ENCODE results near the gene NFIB. TPM values are rescaled to one million over a fixed set of nuclear protein-coding genes. Genes with fewer than 3 reads are reported as not detected.

Gene NFIB
- total RNA-seq, 2 experiments from 2014 or later = not detected

DNA sequence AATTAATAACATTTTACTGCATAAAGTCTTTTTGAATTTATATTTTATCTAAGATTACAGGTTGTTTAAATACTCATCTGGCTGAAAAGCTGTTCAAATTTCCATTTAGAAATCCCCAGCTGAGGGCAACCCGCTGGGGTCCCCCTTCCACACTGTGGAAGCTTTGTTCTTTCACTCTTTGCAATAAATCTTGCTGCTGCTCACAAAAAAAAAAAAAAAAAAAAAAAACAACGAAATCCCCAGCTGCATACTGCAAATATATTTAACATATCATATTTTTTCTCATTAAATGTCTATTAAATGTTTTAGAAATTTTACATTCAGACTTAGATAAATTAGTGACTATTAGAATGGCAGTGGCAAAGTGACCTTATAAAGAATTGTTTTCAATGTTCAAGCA is 172.2 kb downstream of the NFIB start:
- ChIA-PET CTCF (interaction anchor here (0.6 kb wide), 1 partner anchor 124 kb away, joined by 5 read pairs; no protein-coding TSS in a partner anchor), POLR2A (no interaction called here)
- H3K27ac Mint-ChIP-seq = no peak overlapping the region
- no peaks in the 10 kb centered on the region for H3K36me3 Mint-ChIP-seq (ENCODE audit: low read depth)
- H3K9me3 Mint-ChIP-seq = no peaks in the 10 kb centered on the region
- DNase-seq = no peak
- no peak overlapping the region for H3K4me3 Mint-ChIP-seq
- no peaks in the 10 kb centered on the region for H3K4me1 Mint-ChIP-seq
- H3K27me3 Mint-ChIP-seq = no peaks in the 10 kb centered on the region

DNA sequence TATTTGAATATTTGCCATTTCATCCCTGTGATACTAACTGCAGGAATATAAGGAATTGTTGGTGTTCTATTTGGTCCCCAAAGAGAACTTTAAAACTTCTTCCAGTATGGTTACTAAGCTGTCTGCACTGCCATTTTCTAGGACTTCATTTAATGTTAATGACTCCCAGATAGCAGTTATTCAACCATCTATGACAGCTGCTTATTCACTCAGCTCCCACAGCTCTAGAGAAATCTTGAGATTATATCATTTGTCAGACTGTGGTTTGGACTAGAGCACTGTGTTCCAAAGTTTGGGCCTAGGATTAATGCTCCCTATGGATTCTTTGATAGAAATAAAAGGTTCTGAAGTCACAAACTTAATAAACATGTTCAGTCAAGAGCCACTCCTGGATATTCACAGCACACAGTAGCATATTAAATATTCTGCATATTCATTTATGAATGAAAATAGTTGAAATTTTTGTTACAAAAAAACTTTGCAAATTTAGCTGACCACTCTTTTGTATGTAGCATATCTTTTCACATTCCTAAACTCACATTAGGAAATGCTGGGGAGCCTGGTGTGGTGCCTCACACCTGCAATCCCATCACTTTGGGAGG is 173.7 kb downstream of the NFIB start:
- no peak overlapping the region for H3K27ac Mint-ChIP-seq
- H3K27me3 Mint-ChIP-seq = no peaks in the 10 kb centered on the region
- no peaks in the 10 kb centered on the region for H3K36me3 Mint-ChIP-seq (ENCODE audit: low read depth)
- ChIA-PET CTCF (no interaction called here), POLR2A (no interaction called here)
- no peaks in the 10 kb centered on the region for H3K4me1 Mint-ChIP-seq
- no peaks in the 10 kb centered on the region for H3K9me3 Mint-ChIP-seq
- DNase-seq = no peak
- no peak overlapping the region for H3K4me3 Mint-ChIP-seq

DNA sequence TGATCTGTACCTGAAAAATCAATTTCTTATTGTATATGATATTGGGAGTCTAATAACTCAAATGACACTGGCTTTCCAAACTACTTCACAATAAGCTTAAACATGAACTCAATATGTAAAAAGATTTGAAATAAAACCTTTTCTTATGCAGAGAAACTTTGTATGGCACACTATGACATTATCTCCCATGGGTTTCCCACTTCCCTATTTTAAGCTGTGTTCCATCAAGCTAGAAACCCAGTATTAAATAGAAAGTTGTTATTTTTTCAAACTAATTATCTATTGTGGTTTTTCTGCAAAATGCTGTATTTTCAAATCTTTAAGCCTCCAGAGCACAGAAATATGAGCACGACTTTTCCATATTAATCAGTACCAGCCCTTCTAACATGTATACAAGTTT is 174.7 kb downstream of the NFIB start:
- no peak for DNase-seq
- no peaks in the 10 kb centered on the region for H3K36me3 Mint-ChIP-seq (ENCODE audit: low read depth)
- CTCF ChIA-PET = no interaction called here
- H3K27ac Mint-ChIP-seq = no peak overlapping the region
- no peaks in the 10 kb centered on the region for H3K27me3 Mint-ChIP-seq
- no peaks in the 10 kb centered on the region for H3K4me1 Mint-ChIP-seq
- H3K4me3 Mint-ChIP-seq = no peak overlapping the region
- POLR2A ChIA-PET = no interaction called here
- H3K9me3 Mint-ChIP-seq = no peaks in the 10 kb centered on the region

DNA sequence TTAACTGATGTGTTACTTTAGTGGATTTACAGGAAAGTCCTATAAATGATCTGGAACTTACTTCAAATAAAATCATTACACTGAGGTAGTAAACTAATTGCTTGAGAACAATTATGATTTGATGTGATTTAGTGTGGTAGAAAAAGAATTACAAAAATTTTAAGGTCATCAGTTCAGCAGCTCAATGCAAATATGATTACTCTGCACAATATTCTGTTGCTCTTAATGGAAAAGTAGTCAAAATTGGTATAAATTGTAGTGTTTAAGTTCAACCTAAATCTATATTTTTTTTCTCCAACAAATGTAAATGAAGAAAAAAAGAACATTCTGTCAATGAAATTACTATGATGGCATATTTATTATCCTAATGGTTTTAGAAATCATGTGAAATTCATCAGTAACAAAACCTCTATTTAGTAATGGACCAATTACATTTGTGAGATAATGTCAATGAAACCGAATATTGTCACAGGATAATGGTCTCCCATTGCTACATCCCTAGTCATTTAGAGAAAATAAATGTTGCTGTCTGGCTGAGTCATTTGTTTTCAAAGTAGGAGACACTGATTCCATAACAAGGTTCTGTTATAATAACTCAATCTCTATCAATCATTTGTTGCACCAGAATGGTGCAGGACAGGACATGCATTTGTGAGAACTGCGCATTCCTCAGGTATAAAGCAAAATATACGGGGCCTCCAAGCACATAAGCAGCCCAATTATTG is 177.1 kb downstream of the NFIB start:
- CTCF ChIA-PET = no interaction called here
- Mint-ChIP-seq H3K4me1 (no peaks in the 10 kb centered on the region), H3K36me3 (ENCODE audit: low read depth) (no peaks in the 10 kb centered on the region), H3K27me3 (no peaks in the 10 kb centered on the region), H3K27ac (no peak overlapping the region), H3K4me3 (no peak overlapping the region), H3K9me3 (no peaks in the 10 kb centered on the region)
- DNase-seq = no peak
- POLR2A ChIA-PET = no interaction called here

DNA sequence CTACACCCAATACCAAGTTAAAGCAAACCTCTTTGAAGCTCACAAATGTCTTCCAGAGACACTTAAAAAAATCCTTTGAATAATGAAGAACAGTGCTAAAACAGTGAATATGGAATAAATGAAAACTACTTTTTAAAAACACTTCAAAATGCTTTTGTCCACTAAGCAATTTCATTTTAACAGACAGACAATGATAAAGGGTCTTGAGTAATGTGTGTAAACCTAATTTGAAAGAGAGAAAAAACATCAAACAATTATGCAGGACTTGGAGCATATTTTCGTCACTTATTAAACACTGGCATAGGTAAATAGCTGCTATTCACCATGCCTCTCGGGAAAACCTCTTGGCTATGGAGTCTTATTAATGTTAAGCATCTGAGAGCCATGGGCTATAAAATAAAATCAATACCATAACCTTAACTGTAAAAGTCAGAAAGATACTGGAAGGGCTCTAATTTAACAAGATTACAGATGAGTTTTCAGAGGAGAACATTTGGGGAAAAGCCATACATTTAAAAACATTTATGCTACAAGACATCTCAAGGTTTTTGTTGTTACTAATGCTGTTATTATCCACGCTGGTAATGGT is 177.8 kb downstream of the NFIB start:
- H3K27me3 Mint-ChIP-seq = no peaks in the 10 kb centered on the region
- ChIA-PET POLR2A (no interaction called here), CTCF (no interaction called here)
- no peak overlapping the region for H3K27ac Mint-ChIP-seq
- no peaks in the 10 kb centered on the region for H3K9me3 Mint-ChIP-seq
- DNase-seq = no peak
- no peaks in the 10 kb centered on the region for H3K4me1 Mint-ChIP-seq
- no peaks in the 10 kb centered on the region for H3K36me3 Mint-ChIP-seq (ENCODE audit: low read depth)
- H3K4me3 Mint-ChIP-seq = no peak overlapping the region

DNA sequence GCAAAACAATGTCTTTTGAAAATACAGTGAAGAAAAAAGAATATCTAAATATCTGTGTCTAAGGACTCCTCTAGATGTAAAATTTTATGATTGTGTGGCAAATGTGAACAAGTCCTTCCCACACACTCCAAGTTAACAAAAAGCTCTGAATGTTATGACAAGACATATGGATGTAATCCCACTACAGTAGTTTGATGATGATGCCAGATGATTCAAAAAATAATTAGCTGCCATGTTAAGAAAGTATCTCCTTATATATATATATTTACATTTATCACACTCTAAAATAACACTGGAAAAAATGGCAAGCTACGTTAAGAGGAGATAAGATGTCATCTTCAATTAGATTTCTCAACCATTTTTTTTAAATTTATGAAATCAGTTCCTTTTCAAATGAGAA is 178.5 kb downstream of the NFIB start:
- CTCF ChIA-PET = no interaction called here
- Mint-ChIP-seq H3K27ac (no peak overlapping the region), H3K27me3 (no peaks in the 10 kb centered on the region), H3K4me1 (no peaks in the 10 kb centered on the region), H3K36me3 (ENCODE audit: low read depth) (no peaks in the 10 kb centered on the region), H3K4me3 (no peak overlapping the region), H3K9me3 (no peaks in the 10 kb centered on the region)
- POLR2A ChIA-PET = no interaction called here
- no peak for DNase-seq

DNA sequence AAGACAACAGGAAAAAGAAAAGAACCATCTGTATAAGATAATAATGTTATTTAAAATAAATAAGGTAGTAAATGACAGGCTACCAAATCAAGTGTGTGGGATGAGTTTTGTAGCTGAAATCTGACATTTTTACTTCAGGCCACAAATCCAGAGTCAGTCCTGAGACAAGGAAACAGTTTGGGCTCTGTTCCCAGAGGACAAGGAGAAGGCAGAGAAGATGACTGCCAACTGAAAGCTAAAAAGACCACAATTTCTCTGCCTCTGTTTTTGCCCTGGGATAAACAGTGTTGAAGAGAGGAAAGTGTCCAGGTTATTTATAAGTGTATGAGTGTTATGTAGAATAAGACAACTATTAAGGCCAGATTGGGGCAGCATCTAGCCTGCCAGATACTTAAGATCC is 180.5 kb downstream of the NFIB start:
- DNase-seq = no peak
- CTCF ChIA-PET = interaction anchor here (0.9 kb wide), 1 partner anchor 220 kb away, joined by 3 read pairs; no protein-coding TSS in a partner anchor
- no peaks in the 10 kb centered on the region for H3K36me3 Mint-ChIP-seq (ENCODE audit: low read depth)
- H3K9me3 Mint-ChIP-seq = no peaks in the 10 kb centered on the region
- no peaks in the 10 kb centered on the region for H3K27me3 Mint-ChIP-seq
- H3K4me3 Mint-ChIP-seq = no peak overlapping the region
- H3K4me1 Mint-ChIP-seq = no peaks in the 10 kb centered on the region
- POLR2A ChIA-PET = no interaction called here
- H3K27ac Mint-ChIP-seq = no peak overlapping the region

DNA sequence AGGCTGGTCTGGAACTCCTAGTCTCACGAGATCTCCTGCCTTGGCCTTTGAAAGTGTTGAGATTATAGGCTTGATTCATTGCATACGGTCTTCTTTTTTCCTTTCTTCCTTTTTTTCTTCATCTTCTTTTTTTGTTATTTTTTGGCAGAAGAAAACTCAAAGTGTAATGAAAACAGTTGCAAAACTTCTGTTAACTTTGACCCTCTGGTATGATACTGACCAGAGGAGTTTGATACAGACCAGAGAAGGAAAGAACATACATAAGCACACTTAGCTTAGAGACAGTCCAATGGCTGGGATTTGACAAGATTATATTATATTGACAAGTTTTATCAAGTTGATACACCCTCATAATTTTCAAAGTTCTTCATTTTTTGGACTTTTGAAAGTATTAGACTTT is 181.2 kb downstream of the NFIB start:
- Mint-ChIP-seq H3K4me1 (no peaks in the 10 kb centered on the region), H3K27me3 (no peaks in the 10 kb centered on the region), H3K27ac (no peak overlapping the region), H3K36me3 (ENCODE audit: low read depth) (no peaks in the 10 kb centered on the region), H3K4me3 (no peak overlapping the region), H3K9me3 (no peaks in the 10 kb centered on the region)
- CTCF ChIA-PET = interaction anchor here (0.9 kb wide), 1 partner anchor 221 kb away, joined by 3 read pairs; no protein-coding TSS in a partner anchor
- no peak for DNase-seq
- POLR2A ChIA-PET = no interaction called here

DNA sequence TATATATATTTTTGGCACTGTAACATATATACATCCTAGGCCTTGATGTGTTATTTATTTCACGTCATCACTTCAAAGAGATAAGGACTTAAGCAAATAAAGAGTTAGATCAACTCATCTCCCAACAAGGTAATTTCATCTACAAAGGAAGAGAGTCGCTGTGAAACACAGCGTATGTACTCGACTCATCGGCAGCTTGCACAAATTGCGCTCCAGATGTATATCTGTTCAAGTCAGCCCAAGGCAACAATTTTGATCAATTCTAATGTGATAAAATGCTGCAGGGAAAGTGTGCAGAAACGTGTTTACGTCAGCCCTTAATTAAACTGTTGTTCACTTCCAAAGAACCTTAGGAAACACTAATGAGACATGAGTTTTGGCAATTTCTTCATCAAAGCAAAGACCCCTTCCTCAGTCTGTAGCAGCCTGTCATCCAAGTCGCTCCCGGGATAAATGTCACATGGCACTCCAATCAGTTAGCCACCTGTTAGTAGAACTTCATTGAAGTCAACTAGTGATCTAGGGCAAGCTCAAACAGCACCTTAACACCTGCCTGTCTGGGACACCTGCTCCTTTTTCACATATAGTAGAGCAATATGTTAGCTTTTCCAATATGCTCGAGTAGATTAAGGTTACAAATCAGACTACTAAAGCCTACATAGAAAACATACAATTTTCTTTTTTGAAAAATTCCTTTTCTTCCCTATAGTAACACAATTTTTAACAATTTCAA is 182.4 kb downstream of the NFIB start:
- Mint-ChIP-seq H3K4me3 (no peak overlapping the region), H3K27me3 (no peaks in the 10 kb centered on the region), H3K36me3 (ENCODE audit: low read depth) (no peaks in the 10 kb centered on the region), H3K27ac (no peak overlapping the region), H3K4me1 (no peaks in the 10 kb centered on the region), H3K9me3 (no peaks in the 10 kb centered on the region)
- ChIA-PET POLR2A (no interaction called here), CTCF (no interaction called here)
- no peak for DNase-seq

DNA sequence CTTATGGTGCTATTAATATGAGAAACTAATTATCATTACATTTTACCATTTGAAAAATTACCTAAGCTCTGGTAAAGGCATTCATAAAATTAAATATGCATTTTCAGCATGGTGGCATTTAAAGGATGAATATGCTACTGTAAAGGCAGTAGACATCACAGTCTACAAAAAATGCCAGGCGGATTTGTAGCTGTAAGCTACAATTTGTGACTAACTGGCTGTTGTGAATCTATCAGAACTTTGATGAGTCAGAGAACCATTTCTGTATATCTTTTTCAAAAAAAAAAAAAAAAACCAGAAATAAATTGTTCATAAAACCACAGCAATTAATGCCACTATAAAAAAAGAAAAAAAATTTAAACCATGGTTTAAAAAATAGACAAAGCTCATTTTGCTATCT is 186.3 kb downstream of the NFIB start:
- ChIA-PET CTCF (no interaction called here), POLR2A (no interaction called here)
- H3K27me3 Mint-ChIP-seq = no peaks in the 10 kb centered on the region
- no peaks in the 10 kb centered on the region for H3K9me3 Mint-ChIP-seq
- no peaks in the 10 kb centered on the region for H3K36me3 Mint-ChIP-seq (ENCODE audit: low read depth)
- H3K4me1 Mint-ChIP-seq = no peaks in the 10 kb centered on the region
- no peak overlapping the region for H3K27ac Mint-ChIP-seq
- no peak for DNase-seq
- H3K4me3 Mint-ChIP-seq = no peak overlapping the region

DNA sequence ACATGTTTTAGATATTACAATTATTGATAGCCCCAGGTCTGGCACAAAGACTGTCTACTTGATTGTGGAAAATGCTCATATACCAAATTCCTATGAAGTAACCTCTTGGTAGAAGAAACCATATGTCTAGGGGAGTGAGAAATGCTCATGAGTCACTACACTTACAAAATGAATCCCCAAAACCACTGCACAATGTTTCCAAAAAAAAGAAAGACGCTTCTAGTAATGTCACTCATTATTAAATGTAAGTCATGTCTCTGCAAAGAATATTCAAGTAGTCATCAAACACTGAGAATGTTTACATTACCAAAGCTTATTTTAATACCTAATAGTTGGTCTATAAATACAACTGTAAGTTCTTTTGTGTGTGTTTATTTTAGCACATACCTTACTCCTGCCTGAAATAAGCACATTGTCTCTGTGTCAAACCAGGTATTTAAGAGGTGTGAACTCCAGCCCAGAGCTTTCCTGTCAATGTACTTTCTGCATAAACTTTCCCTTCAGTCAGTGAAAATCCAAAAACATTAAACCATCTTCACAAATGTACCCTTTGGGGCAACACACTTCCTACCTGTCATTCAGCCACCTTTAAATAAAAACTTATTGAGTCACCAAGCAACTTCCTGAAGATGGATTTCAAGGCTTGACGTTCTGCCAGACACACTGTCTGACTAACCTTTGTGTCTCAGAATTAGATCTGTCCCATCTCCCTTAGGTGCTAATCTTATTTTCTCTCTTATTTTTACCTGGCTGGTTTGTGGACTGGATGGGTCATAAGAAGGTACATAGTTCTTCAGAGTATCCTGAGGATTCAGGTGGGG is 194.0 kb downstream of the NFIB start:
- H3K4me3 Mint-ChIP-seq = no peak overlapping the region
- H3K27me3 Mint-ChIP-seq = no peaks in the 10 kb centered on the region
- ChIA-PET CTCF (no interaction called here), POLR2A (no interaction called here)
- DNase-seq = no peak
- no peaks in the 10 kb centered on the region for H3K9me3 Mint-ChIP-seq
- H3K27ac Mint-ChIP-seq = no peak overlapping the region
- no peaks in the 10 kb centered on the region for H3K36me3 Mint-ChIP-seq (ENCODE audit: low read depth)
- no peaks in the 10 kb centered on the region for H3K4me1 Mint-ChIP-seq

DNA sequence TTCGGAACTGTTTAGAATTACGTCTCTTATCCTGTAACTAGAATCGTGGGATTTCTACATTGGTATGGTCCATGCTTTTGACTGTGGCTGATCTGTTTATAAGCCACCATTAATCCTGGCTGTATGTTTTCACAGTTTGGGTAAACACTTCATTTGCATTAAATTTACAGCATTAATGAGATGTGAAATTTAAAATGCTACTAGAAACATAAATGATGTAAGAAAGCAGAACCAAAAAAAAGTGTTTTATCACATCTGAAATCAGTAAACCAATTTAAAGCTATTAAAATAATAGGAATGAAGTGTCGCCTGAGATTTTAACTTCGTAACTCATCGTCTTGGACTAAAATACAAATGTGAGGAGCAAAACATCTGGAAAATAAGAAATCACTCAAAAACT is 201.7 kb downstream of the NFIB start:
- no peaks in the 10 kb centered on the region for H3K36me3 Mint-ChIP-seq (ENCODE audit: low read depth)
- POLR2A ChIA-PET = no interaction called here
- H3K4me1 Mint-ChIP-seq = no peaks in the 10 kb centered on the region
- H3K27me3 Mint-ChIP-seq = no peaks in the 10 kb centered on the region
- CTCF ChIA-PET = no interaction called here
- H3K27ac Mint-ChIP-seq = no peak overlapping the region
- DNase-seq = no peak
- H3K4me3 Mint-ChIP-seq = no peak overlapping the region
- H3K9me3 Mint-ChIP-seq = no peaks in the 10 kb centered on the region

DNA sequence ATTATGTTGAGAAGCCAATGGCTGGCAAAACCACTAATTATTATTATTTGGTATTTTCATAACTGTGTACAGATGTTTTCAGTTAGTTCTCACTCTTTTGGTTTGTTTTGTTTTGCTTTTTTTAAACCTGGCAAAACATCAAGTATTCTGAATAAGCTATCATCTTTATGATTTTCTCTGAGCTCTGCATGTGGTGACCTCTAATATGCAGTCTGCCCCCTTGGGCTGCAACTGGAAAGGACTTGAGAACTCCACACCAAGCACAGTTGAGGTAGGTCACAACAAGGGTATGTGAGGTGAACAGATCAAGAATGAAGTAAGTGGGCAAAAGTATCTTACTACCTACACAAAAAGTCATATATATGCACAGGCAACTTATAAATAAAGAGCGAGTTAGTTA is 202.2 kb downstream of the NFIB start:
- CTCF ChIA-PET = no interaction called here
- no peak for DNase-seq
- no peaks in the 10 kb centered on the region for H3K9me3 Mint-ChIP-seq
- H3K27me3 Mint-ChIP-seq = no peaks in the 10 kb centered on the region
- POLR2A ChIA-PET = no interaction called here
- no peak overlapping the region for H3K27ac Mint-ChIP-seq
- H3K4me1 Mint-ChIP-seq = no peaks in the 10 kb centered on the region
- H3K4me3 Mint-ChIP-seq = no peak overlapping the region
- H3K36me3 Mint-ChIP-seq (ENCODE audit: low read depth) = no peaks in the 10 kb centered on the region

Data from activated CD4-positive, alpha-beta memory T cell treated with anti-CD3 and anti-CD28 coated beads, Interleukin-2, amount 10 ng/mL, durations not matched to agents 7 days and 5 days (primary cell).